T-helper 17 cell (primary cell): Measurements from ENCODE around the gene MIA2. TPM values are rescaled to one million over a fixed set of nuclear protein-coding genes. Genes with fewer than 3 reads are reported as not detected.
"Not testable (repeated sequence)": the region's sequence is repeated elsewhere in the genome, so short reads cannot be mapped to it uniquely, and the experiment has no call there.

Source experiments
- ATAC-seq: fragments of 150-1000 bp; cut with Tn5 transposase; 2 replicates; pipeline ENCODE4 v1.10.0; 2021; ENCODE audit warnings: mild to moderate bottlenecking, moderate library complexity
- DNase-seq, 3 donors: peaks; one replicate each; pipeline versions ENCODE4 v3.0.0 to v3.0.0-alpha.2; 2020 to 2021
- H3K9me3 ChIP-seq: one replicate; pipeline ENCODE4 v1.7.0; 2013; ENCODE audit warnings: low read length, mild to moderate bottlenecking; ENCODE audit not compliant: control insufficient read depth, poor library complexity, severe bottlenecking
- H3K27ac Mint-ChIP-seq: one replicate; pipeline ENCODE4 v1.8.0; 2022; ENCODE audit warnings: mild to moderate bottlenecking, moderate library complexity, mixed read lengths
- H3K27me3 Mint-ChIP-seq: one replicate; pipeline ENCODE4 v1.8.0; 2022; ENCODE audit warnings: mixed read lengths
- H3K36me3 Mint-ChIP-seq: one replicate; pipeline ENCODE4 v1.8.0; 2022; ENCODE audit warnings: low read depth, mixed read lengths
- H3K4me1 Mint-ChIP-seq: one replicate; pipeline ENCODE4 v1.8.0; 2022; ENCODE audit warnings: mild to moderate bottlenecking, mixed read lengths
- H3K4me3 Mint-ChIP-seq: one replicate; pipeline ENCODE4 v1.8.0; 2022; ENCODE audit warnings: mild to moderate bottlenecking, moderate library complexity, mixed read lengths
- total RNA-seq, 4 donors: library from RNA in 2 of 4; stranded (reverse) in 2 of 4; gene quantifications; one replicate each; pipeline ENCODE4 v1.2.3 and lab custom pipeline; 2022 to 2026

MIA2 gene
- total RNA-seq, 2 donors from 2014 or later, result 22.2 to 23.4 TPM

GRCh38 chr14:39266525-39266870 is 32.8 kb downstream of the MIA2 start:
- H3K9me3 ChIP-seq, result no peaks in the 10 kb centered on the region
- peaks cover 36% of the 10 kb centered on the region for H3K4me1 Mint-ChIP-seq
- ATAC-seq (peak; percentile 45), DNase-seq (no peak)
- H3K27ac Mint-ChIP-seq, result peak overlapping the region; percentile 97
- no peaks in the 10 kb centered on the region for H3K27me3 Mint-ChIP-seq
- H3K4me3 Mint-ChIP-seq, result peak overlapping the region; percentile 95
- no peaks in the 10 kb centered on the region for H3K36me3 Mint-ChIP-seq

GRCh38 chr14:39266871-39267607 is 33.3 kb downstream of the MIA2 start:
- peaks cover 40% of the 10 kb centered on the region for H3K4me1 Mint-ChIP-seq

GRCh38 chr14:39267608-39268005 is 33.9 kb downstream of the MIA2 start:
- peak; percentile 26 for ATAC-seq

More at GRCh38 chr14:39266871-39267607, 33.3 kb downstream of the MIA2 start:
- Mint-ChIP-seq H3K27me3 (no peaks in the 10 kb centered on the region), H3K4me3 (peak overlapping the region; percentile 95), H3K36me3 (no peaks in the 10 kb centered on the region), H3K27ac (peak overlapping the region; percentile 97)
- DNase-seq (peak; percentile 56 to 61 (median 58)), ATAC-seq (peak; percentile 85)
- no peaks in the 10 kb centered on the region for H3K9me3 ChIP-seq

GRCh38 chr14:39268393-39268792 is 34.7 kb downstream of the MIA2 start:
- no peaks in the 10 kb centered on the region for H3K36me3 Mint-ChIP-seq
- H3K27me3 Mint-ChIP-seq, result no peaks in the 10 kb centered on the region
- DNase-seq (no peak), ATAC-seq (no peak)
- H3K4me1 Mint-ChIP-seq, result peaks cover 47% of the 10 kb centered on the region
- peak overlapping the region; percentile 97 for H3K27ac Mint-ChIP-seq
- H3K4me3 Mint-ChIP-seq, result peak overlapping the region; percentile 95
- H3K9me3 ChIP-seq, result no peaks in the 10 kb centered on the region

More at GRCh38 chr14:39267608-39268005, 33.9 kb downstream of the MIA2 start:
- H3K9me3 ChIP-seq, result no peaks in the 10 kb centered on the region
- peaks cover 40% of the 10 kb centered on the region for H3K4me1 Mint-ChIP-seq
- H3K36me3 Mint-ChIP-seq, result no peaks in the 10 kb centered on the region
- no peak for DNase-seq
- H3K27ac Mint-ChIP-seq, result peak overlapping the region; percentile 97
- no peaks in the 10 kb centered on the region for H3K27me3 Mint-ChIP-seq
- H3K4me3 Mint-ChIP-seq, result peak overlapping the region; percentile 95

- peak overlapping the region; percentile 37 for H3K27ac Mint-ChIP-seq
- H3K9me3 ChIP-seq, result no peaks in the 10 kb centered on the region
- H3K36me3 Mint-ChIP-seq, result no peaks in the 10 kb centered on the region
- no peaks in the 10 kb centered on the region for H3K27me3 Mint-ChIP-seq
- H3K4me1 Mint-ChIP-seq, result peaks cover 48% of the 10 kb centered on the region
- no peak overlapping the region for H3K4me3 Mint-ChIP-seq
- ATAC-seq (no peak), DNase-seq (no peak)
Observed at GRCh38 chr14:39272918-39273317, 39.2 kb downstream of the MIA2 start.

- no peak overlapping the region for H3K4me3 Mint-ChIP-seq
- no peak for ATAC-seq
- peaks cover 42% of the 10 kb centered on the region for H3K4me1 Mint-ChIP-seq
- no peaks in the 10 kb centered on the region for H3K9me3 ChIP-seq
- peak overlapping the region; percentile 79 for H3K27ac Mint-ChIP-seq
- H3K27me3 Mint-ChIP-seq, result no peaks in the 10 kb centered on the region
- peaks cover 5% of the 10 kb centered on the region for H3K36me3 Mint-ChIP-seq
- no peak for DNase-seq
Observed at GRCh38 chr14:39275395-39275794, 41.7 kb downstream of the MIA2 start.

GRCh38 chr14:39276005-39276404 is 42.3 kb downstream of the MIA2 start:
- H3K4me3 Mint-ChIP-seq, result no peak overlapping the region
- H3K27ac Mint-ChIP-seq, result peak overlapping the region; percentile 79
- no peak for ATAC-seq
- peaks cover 36% of the 10 kb centered on the region for H3K4me1 Mint-ChIP-seq
- no peak for DNase-seq
- no peaks in the 10 kb centered on the region for H3K9me3 ChIP-seq
- no peaks in the 10 kb centered on the region for H3K27me3 Mint-ChIP-seq
- H3K36me3 Mint-ChIP-seq, result peaks cover 5% of the 10 kb centered on the region

GRCh38 chr14:39276579-39277114 is 42.9 kb downstream of the MIA2 start:
- ATAC-seq, result no peak
- Mint-ChIP-seq H3K4me1 (peaks cover 38% of the 10 kb centered on the region), H3K27me3 (no peaks in the 10 kb centered on the region), H3K4me3 (no peak overlapping the region), H3K27ac (peak overlapping the region; percentile 79), H3K36me3 (peaks cover 9% of the 10 kb centered on the region)
- DNase-seq, result no peak
- H3K9me3 ChIP-seq, result no peaks in the 10 kb centered on the region

- Mint-ChIP-seq H3K27me3 (no peaks in the 10 kb centered on the region), H3K36me3 (peaks cover 11% of the 10 kb centered on the region), H3K4me1 (peaks cover 30% of the 10 kb centered on the region), H3K4me3 (no peak overlapping the region), H3K27ac (no peak overlapping the region)
- no peak for ATAC-seq
- H3K9me3 ChIP-seq, result no peaks in the 10 kb centered on the region
- no peak for DNase-seq
Observed at GRCh38 chr14:39279515-39279914, 45.8 kb downstream of the MIA2 start.

GRCh38 chr14:39280678-39281077 is 47.0 kb downstream of the MIA2 start:
- H3K9me3 ChIP-seq, H3K27ac Mint-ChIP-seq, H3K4me3 Mint-ChIP-seq, DNase-seq, H3K27me3 Mint-ChIP-seq, ATAC-seq: not testable (repeated sequence)
- peaks cover 11% of the 10 kb centered on the region for H3K36me3 Mint-ChIP-seq
- peaks cover 26% of the 10 kb centered on the region for H3K4me1 Mint-ChIP-seq

- H3K4me1 Mint-ChIP-seq, result peaks cover 11% of the 10 kb centered on the region
- ATAC-seq, result no peak
- no peak for DNase-seq
- H3K9me3 ChIP-seq, result no peaks in the 10 kb centered on the region
- H3K27me3 Mint-ChIP-seq, result no peaks in the 10 kb centered on the region
- peaks cover 5% of the 10 kb centered on the region for H3K36me3 Mint-ChIP-seq
- no peak overlapping the region for H3K27ac Mint-ChIP-seq
- no peak overlapping the region for H3K4me3 Mint-ChIP-seq
Observed at GRCh38 chr14:39289523-39289922, 55.8 kb downstream of the MIA2 start.

GRCh38 chr14:39291701-39292100 is 58.0 kb downstream of the MIA2 start:
- Mint-ChIP-seq H3K36me3 (peaks cover 5% of the 10 kb centered on the region), H3K4me1 (peaks cover 11% of the 10 kb centered on the region), H3K27me3 (no peaks in the 10 kb centered on the region), H3K27ac (no peak overlapping the region), H3K4me3 (no peak overlapping the region)
- DNase-seq (no peak), ATAC-seq (no peak)
- no peaks in the 10 kb centered on the region for H3K9me3 ChIP-seq

GRCh38 chr14:39293629-39294028 is 59.9 kb downstream of the MIA2 start:
- H3K9me3 ChIP-seq, result no peaks in the 10 kb centered on the region
- ATAC-seq (no peak), DNase-seq (no peak)
- Mint-ChIP-seq H3K36me3 (peaks cover 9% of the 10 kb centered on the region), H3K27ac (no peak overlapping the region), H3K4me3 (no peak overlapping the region), H3K4me1 (peaks cover 8% of the 10 kb centered on the region), H3K27me3 (no peaks in the 10 kb centered on the region)

- ATAC-seq, H3K4me1 Mint-ChIP-seq, H3K27ac Mint-ChIP-seq, DNase-seq, H3K4me3 Mint-ChIP-seq, H3K9me3 ChIP-seq, H3K27me3 Mint-ChIP-seq: not testable (repeated sequence)
- peaks cover 11% of the 10 kb centered on the region for H3K36me3 Mint-ChIP-seq
Observed at GRCh38 chr14:39300389-39300788, 66.7 kb downstream of the MIA2 start.
